GM19372 (cell line): ENCODE measurements around the gene CDHR2.

Experiments
- ATAC-seq: cut with Tn5 transposase; IDR thresholded peaks from one replicate; pipeline ENCODE4 v1.9.1; 2021; ENCODE audit warnings: mild to moderate bottlenecking, low read depth, moderate library complexity; ENCODE audit not compliant: unreplicated experiment

The CDHR2 gene

DNA sequence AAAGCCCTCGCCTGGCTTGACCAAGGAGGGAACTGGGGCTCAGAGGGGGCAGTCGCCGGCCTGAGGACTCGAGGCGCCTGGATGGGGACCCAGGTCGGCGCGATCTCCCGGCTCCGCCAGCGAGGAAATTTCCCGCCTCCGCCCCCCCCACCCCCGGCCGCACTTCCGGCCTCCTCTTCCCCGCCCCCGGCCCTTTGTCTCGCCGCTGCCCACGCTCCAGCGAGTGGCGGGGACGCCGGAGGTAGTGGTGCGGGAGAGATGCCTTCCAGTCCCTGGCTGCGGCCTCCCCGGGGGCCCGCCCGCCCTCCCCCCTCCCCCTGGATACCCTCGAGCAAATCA is 61.3 kb downstream of the CDHR2 start:
- no peak for ATAC-seq

DNA sequence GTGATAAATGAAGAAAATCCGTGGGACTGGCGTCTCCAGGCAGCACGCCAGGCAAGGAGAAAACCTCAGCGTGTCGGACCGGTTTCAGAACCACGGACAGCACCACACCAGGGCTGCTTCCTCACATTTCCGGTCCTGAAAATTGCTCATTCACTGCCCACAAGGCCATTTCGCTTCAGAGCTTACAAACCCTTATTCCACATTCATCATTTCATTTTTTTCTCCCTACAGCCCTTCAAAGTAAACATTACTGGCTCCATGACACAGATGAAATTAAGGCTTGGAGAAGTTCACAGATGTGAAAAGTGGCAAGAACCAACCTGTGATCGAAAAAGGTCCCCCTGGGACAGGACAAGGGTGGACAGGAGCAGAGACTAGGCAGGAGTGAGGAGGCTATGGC is 62.3 kb downstream of the CDHR2 start:
- no peak for ATAC-seq

DNA sequence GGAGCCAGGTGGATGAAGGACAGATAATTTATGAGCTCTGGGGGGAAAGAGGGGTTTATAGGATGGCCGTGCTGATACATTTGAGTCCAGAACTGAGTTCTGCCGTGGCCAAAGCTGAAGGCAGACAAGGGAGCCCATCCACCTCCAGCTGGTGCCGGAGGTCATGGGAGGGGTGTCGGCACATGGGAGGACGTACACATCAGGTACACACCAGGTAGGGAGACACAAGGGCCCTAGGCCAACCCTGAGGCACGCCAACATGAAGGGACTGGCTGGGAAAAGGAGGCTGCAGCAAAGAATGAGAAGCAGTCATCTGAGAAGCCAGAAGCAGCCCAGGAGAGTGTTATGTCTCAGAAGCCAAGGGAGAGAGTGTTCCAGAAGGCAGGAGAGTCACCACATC is 62.9 kb downstream of the CDHR2 start:
- ATAC-seq = no peak

DNA sequence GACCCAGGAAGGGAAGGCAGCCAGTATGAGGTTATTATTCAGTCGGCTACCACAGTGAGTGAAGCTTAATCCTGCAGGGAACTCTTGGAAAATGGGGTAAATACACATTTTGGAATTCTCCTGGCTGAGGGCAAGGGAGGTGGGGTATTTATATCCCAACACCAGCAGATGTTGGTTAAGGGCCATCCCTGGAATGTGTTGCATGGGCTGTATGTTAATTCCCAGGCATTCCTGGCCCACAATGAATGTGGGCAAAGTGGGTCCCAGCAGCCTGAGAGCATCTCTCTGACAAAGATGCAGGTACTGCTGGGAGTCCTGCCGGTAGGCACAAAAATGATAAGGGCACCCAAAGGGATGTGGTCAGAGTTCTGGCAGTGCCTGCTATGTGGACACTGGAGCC is 63.7 kb downstream of the CDHR2 start:
- ATAC-seq = no peak

DNA sequence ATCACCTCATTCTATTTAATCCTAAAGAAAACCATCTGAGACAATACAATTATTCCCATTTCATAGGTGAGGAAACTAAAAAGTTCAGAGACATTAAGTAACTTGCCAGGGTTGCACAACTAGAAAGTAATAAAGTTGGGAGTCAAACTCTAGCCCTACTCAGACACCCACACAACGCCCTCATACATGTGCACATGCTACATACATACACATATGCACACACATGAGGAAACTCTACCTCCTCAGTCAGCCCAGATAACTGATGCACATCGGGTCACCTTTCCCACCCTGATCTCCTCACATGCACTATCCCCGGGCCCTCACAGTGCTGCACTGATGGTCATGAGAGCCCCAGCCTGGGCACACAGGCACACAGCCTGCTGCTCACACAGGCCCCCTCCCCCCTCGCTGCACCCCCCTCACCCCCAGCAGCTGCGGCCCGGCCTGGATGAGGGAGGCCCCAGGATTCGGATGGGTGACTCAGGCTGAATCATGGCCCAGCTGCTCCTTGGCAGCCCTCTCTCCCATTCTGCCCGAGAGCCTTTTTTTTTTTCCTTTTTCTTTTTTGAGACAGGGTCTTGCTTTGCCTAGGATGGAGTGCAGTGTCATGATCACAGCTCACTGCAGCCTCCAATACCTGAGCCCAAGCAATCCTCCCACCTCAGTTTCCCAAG is 65.8 kb downstream of the CDHR2 start:
- ATAC-seq = no peak

DNA sequence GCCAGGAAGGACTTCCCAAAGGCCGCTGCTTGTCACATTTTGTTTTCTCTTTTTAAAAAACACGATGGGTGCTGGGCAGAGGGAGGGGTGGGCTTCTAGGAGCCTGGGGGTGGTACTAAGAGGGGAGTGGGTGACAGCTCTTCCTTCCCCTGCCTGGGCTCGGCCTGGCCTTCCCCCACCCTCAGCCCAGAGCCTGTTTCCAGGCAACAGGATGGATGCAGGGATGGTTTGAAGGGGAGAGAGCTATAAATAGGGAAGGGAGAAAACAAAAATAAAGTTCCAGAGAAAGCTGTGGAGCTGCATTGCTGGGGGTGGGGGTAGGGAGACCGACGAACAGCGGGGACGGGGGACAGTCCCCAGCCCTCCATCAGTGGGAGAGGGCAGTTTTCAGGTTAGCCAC is 67.4 kb downstream of the CDHR2 start:
- no peak for ATAC-seq

DNA sequence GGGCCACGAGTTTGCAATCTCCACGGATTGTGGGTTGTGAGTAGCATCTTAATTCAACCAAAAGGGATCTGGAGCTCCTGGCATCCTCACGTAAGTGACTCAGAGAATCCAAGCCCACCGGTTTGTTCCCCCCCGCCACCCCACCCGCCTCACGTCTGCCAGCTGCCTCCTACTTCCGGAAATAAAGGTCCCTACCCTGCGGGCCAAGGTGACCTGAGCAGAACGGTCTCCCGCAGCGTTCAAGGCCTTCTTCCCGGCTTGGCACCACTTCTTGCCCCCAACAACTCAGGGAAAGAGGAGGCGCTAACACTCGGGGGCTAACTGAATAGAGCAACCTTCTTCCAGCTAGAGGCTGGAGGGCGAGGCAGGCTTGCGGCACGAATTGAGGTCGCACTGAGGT is 69.6 kb downstream of the CDHR2 start:
- ATAC-seq = no peak

DNA sequence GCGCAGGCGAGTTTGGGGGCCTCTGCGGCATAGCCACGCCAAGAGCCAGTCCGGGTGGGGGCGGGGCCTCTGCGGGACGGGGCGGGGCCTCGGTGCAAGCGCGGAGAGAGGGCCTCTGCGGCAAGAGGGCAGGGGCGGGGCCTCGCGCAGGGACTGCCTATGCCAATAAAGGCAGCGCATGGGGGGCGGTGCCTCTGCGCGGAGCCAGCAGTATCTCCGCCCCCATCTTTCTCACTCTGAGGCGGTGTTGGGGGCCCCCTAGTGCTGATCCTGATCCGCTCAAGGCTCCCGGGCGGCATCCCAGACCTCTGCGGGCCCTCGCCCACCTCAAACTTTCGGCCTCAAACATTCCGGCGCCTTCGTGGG is 70.0 kb downstream of the CDHR2 start:
- ATAC-seq = no peak

DNA sequence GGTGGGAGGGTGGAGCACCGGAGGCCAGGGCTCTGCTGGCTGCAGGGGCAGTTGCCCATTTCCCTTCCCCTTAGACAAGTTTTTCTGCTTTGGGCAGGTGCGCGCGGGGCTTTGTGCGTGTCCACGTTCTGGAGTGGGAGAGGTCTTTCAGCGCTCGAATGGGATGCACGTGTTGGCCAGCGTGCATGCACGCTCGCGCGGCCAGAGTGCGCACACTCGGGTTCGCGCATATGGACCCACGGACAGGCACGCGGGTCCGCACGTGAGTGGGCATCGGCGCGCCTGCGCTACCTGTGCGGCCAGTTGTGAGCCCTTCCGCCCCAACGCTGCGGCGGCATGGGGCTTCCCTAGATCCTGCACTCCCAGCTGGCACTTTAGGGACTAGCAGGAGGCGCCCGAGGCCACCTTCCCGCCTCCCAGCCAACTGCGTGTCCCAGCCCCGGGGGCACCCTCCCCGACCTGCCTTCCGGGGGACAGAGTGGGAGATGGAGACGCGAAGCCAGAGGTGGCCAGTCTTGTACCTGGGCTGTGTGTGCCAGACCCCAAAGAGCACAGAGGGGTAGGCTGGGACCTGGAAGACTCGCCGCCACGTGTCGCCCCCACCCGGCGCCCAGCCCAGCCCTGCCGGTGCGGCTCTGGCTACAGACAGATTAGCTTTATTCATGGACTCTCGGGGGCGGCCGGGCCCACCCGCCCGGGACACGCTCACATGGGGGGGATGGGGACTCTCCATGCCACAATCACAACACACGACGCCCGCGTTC is 70.6 kb downstream of the CDHR2 start:
- no peak for ATAC-seq

DNA sequence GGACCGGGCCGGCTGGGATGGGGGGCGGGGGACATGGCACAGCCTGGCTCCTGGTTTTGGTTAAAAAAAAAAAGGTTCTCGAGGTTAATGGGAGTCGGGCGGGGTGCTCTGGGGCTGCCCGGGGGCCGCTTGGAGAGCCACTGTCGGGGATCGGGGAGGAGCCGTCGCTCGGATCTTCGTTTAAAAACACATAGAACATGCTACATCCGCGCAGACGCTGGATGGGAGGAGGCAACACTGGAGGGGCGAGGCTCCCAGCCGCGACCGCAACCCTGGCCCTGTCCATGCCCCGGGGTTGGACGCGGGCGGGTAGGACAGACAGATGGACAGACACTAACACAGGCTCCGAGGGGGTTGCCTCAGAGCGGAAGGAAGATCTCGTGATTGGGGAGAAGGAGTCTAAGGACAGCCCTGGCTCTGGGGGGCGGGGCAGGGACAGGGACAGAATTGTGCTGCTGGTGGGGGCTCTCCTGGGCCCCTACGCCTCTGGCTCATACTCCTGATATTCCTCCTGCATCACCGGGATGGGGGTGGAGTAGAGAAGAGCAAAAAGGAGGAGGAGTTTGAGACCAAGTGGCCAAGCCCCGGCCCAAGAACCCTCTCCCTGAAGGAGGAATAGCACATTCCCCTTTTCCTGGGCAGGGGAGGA is 71.3 kb downstream of the CDHR2 start:
- no peak for ATAC-seq

DNA sequence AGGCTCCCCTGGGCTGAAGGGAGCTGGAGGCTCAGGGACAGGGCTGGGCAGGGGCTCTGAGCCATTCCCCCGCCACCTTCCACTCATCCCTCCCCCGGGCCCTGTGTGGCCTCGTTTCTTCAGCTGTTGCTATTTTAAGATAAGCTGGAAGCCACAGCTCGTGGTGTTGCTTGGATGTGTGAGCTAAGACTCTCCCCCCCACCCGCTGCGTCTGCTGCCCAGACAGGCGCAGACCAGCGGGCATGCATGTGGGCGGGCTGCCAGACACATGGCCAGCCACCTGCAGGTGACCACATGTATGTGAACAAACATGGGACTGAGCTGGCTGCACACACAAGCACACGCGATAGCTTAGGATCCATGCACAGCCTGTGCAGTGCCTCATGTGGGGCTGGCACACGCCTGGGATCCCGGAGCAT is 72.5 kb downstream of the CDHR2 start:
- no peak for ATAC-seq

DNA sequence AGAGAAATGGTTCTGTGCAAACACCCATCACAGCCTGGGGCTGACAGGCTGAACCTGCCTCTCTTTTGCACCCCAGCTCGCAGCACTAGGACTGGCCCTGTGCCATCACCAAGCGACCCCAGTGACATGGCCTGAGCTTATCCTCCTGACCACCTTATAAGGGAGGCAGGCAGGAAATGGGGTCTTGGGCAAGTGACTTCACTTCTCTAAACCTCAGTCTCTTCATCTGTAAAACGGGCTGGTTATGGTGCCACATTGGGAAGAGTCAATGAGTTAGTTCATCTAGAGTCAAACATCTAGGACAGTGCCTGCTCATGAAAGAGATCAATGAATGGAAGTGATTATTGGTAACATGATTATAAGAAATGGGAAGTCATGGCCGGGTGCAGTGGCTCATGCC is 75.0 kb downstream of the CDHR2 start:
- no peak for ATAC-seq

DNA sequence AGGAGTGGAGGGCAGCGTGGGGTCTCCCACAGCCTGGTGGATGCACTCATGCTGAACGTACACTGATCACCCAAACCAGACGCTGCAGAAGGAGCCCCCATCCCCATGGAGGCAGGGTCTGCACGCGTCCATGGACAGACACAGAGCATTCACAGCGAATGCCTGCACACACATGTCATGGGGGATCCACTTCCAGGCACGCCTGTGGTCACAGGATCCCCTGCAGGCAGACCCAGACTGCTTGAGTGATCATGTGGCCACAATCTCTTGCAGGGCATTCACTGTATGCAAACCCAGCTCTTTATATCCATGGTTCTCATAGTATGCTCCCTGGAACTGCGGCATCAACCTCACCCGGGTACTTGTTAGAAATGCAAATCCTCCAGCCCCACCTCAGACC is 75.8 kb downstream of the CDHR2 start:
- ATAC-seq = no peak

DNA sequence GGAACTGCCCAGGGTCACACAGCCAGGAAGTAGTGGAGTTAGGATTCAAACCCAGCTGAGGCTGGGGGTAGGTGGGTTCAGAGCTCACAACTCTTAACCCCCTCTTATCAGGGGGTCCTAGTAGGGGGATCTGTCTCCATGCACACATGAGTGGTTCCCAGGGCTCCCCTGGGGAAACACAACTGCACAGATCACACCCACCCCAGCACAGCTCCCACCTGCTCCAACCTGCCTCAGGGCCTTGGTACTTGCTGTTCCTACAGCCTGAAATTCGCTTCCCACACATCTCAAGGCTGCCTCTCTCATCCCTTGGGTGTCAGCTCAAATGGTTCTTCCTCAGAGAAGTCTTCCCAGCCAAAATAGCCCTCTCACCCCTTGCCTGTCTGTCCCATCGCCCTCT is 76.4 kb downstream of the CDHR2 start:
- no peak for ATAC-seq

DNA sequence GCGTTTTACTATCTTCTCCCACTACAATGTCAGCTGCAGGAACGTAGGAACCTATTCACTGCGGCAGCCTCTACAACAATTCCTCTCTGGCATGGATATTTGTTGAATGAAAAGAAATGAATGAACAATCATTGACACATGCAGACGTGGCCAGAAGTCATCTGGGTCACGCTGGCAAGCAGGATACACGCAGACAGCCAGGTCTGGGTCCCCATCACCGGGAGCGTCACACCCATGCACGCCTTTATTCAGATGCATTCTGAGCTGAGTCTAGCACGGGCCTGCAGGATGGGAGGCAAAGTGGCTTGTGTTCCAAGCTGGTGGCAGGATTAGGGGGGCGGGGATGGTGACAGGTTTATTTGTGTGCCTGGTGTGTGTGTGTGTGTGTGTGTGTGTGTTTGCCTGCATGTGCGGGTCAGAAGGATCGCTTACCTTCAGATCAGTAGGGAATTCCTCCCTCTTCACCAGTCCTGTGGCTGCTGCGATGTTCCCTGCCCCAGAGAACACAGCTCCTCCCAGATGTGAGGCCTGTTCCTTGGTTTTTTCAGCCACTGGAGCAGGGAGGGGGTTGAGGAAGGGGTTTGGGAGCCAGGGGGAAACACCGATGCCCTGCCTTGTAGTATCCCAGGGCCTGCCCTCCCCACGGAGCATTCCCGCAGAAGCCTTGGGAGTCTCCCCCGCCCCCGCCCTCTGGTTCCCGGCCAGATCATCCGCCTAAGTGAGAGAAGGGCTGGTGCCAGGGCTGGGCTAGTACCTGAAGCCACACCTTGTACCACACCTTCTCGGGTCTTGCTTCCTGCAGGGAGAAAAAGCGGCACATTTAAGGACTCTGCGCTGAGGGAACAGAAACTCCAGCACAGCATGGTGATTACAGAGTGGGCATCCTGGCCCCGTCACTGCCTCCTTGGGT is 77.1 kb downstream of the CDHR2 start:
- ATAC-seq = no peak

DNA sequence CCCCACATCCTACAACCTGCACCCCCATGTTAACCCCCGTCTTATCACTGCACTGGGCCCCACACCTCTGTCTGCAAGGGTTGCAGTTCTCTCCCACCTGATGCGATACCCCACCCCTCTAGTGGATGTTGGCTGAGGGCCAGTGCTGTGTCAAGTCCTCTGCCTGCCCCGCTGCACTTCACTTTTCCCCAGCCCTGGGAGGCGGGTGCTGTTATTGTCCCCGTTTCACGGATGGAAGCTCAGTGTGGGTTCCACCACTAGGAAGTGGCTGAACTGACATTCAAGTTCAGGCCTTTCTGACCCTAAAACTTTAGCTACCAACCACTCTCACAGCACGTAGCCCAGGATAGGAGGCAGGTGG is 77.7 kb downstream of the CDHR2 start:
- no peak for ATAC-seq

DNA sequence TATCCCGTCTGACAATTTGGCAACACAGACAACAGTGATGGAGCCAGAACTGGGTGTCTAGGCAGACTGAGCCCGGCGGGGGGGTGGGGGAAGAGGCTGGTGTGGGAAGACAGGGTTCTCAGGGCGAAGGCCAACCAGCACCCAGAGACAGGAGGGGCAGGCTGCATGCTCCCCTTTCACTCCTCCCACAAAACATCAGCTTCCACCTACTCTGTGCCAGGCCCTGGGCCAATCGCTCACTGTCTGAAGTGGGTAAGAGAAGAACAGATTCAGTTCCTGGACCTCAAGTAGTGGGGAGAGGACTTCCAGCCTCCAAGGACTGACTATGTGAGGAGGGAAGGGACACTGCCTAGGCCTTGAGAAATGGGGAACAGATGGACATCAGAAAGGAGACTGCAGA is 78.4 kb downstream of the CDHR2 start:
- no peak for ATAC-seq

DNA sequence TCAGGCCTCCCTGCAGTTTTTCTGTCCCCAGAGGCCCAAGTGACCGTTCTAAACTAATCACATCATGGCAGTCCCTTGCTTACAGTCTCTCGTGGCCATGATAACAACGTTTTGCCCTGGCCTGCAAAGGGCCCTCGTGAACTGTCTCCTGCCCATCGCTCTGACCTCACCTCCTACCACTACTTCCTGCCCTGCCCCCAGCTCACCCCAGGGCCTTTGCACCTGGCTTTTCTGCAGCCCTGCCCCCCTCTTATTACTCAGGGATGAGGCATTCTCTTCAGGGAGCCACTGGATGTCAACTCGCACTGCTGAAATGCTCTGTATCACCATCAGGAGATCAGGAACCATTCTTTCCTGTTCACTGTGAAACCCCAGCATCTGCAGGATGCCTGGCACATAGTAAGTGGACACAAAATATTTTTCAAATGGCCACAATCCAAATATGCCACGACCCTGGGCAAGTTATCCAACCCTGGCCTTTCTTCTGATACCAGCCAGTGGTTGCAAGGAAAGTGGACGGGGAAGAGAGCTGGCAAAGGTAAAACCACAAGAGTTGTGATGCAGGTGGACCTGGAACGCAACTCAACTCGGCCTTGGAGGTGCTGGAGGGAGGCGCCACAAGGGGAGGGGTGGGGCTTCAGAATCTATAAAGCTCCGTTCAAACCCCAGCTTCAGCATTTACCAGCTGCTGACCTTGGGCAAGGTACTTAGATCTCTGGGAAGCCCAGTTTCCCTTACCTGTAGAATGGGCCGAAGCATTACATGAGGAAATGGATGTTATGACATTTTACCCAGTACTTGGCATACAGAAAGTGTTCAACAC is 79.5 kb downstream of the CDHR2 start:
- ATAC-seq = no peak

DNA sequence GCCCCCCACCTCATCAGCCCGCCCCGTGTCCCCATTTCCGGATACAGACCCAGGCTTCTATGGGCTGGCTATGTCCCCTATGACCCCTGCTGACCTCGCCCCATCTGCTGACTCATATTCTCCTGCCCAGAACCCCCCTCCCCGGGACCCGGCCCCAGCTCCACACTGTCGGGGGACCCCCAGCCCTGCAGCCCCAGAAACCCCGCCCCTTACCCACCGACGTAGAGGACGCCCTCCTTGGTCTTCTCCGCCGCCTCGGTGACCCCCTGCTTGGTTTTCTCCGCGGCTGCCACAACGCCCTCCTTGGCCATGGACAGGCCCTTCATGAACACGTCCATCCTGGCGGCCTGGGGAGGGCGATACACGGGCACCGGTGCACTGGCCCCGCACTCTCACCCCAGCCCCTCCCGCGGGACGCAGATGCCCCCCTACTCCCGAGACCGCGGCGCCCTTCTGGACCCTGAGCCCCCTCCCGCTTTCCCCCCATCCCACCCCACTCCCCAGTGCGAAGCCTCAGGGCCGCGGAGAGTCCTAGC is 80.2 kb downstream of the CDHR2 start:
- no peak for ATAC-seq
